H9 (cell line): ENCODE data around the gene KCNK1. TPM values are rescaled to one million over a fixed set of nuclear protein-coding genes. Genes with fewer than 3 reads are reported as not detected.

ENCODE experiments used
- DNase-seq: peaks from one replicate; pipeline ENCODE4 v3.0.0-alpha.2; 2017
- H2AFZ ChIP-seq: one replicate; pipeline ENCODE4 v1.6.1; 2013; ENCODE audit warnings: mild to moderate bottlenecking, low read length, control low read depth, moderate library complexity
- H2AK5ac ChIP-seq: 2 replicates; pipeline ENCODE4 v1.6.1; 2013; ENCODE audit warnings: low read length, control low read depth, mixed read lengths; ENCODE audit not compliant: insufficient read length
- H2BK120ac ChIP-seq: one replicate; pipeline ENCODE4 v1.6.1; 2013; ENCODE audit warnings: low read depth, mild to moderate bottlenecking, low read length, control low read depth, inconsistent platforms; ENCODE audit not compliant: poor library complexity, severe bottlenecking
- H2BK12ac ChIP-seq: 2 replicates; pipeline ENCODE4 v1.6.1; 2013; ENCODE audit warnings: low read length, control low read depth, mixed read lengths, low read depth; ENCODE audit not compliant: insufficient read length
- H2BK15ac ChIP-seq: 2 replicates; pipeline ENCODE4 v1.6.1; 2013; ENCODE audit warnings: low read depth, low read length, control low read depth
- H2BK20ac ChIP-seq: one replicate; pipeline ENCODE4 v1.6.1; 2013; ENCODE audit warnings: low read depth, mild to moderate bottlenecking, low read length, control low read depth, inconsistent platforms; ENCODE audit not compliant: poor library complexity, severe bottlenecking
- H2BK5ac ChIP-seq: 2 replicates; pipeline ENCODE4 v1.6.1; 2013; ENCODE audit warnings: low read length, control low read depth, mixed read lengths; ENCODE audit not compliant: insufficient read length
- H3K14ac ChIP-seq: 2 replicates; pipeline ENCODE4 v1.6.1; 2013; ENCODE audit warnings: low read length, control low read depth; ENCODE audit not compliant: insufficient read depth
- H3K18ac ChIP-seq: 2 replicates; pipeline ENCODE4 v1.6.1; 2013; ENCODE audit warnings: low read depth, mild to moderate bottlenecking, mixed read lengths, low read length, control low read depth; ENCODE audit not compliant: insufficient read length
- H3K23ac ChIP-seq: 2 replicates; pipeline ENCODE4 v1.6.1; 2013; ENCODE audit warnings: low read length, control low read depth, mixed read lengths, low read depth; ENCODE audit not compliant: insufficient read length
- H3K23me2 ChIP-seq: 2 replicates; pipeline ENCODE4 v1.6.1; 2013; ENCODE audit warnings: low read depth, mild to moderate bottlenecking, mixed read lengths, low read length, control low read depth; ENCODE audit not compliant: insufficient read length, poor library complexity, severe bottlenecking
- H3K27ac ChIP-seq: 2 replicates; pipeline ENCODE4 v1.5.1; 2013; ENCODE audit warnings: low read length, control low read depth, mixed read lengths, low read depth; ENCODE audit not compliant: insufficient read length
- H3K27me3 ChIP-seq: 2 replicates; pipeline ENCODE4 v1.6.1; 2013; ENCODE audit warnings: low read length, control low read depth, inconsistent platforms; ENCODE audit not compliant: insufficient read depth
- H3K4ac ChIP-seq: 2 replicates; pipeline ENCODE4 v1.6.1; 2013; ENCODE audit warnings: low read depth, mild to moderate bottlenecking, control low read depth, inconsistent platforms, low read length, moderate library complexity
- H3K4me1 ChIP-seq: 2 replicates; pipeline ENCODE4 v1.6.1; 2013; ENCODE audit warnings: low read length, control low read depth, inconsistent platforms; ENCODE audit not compliant: insufficient read depth
- H3K4me2 ChIP-seq: 2 replicates; pipeline ENCODE4 v1.6.1; 2013; ENCODE audit warnings: low read length, control low read depth, mixed read lengths; ENCODE audit not compliant: insufficient read length, insufficient read depth
- H3K56ac ChIP-seq: 2 replicates; pipeline ENCODE4 v1.6.1; 2013; ENCODE audit warnings: low read depth, mild to moderate bottlenecking, mixed read lengths, low read length, control low read depth; ENCODE audit not compliant: insufficient read length
- H3K79me1 ChIP-seq: 2 replicates; pipeline ENCODE4 v1.6.1; 2013; ENCODE audit warnings: low read depth, mild to moderate bottlenecking, moderate library complexity, low read length, control low read depth, inconsistent platforms; ENCODE audit not compliant: insufficient read depth, poor library complexity, severe bottlenecking
- H3K79me2 ChIP-seq: 2 replicates; pipeline ENCODE4 v1.6.1; 2013; ENCODE audit warnings: low read length, control low read depth, inconsistent platforms; ENCODE audit not compliant: insufficient read depth
- H3K9ac ChIP-seq: 2 replicates; pipeline ENCODE4 v1.6.1; 2013; ENCODE audit warnings: low read length, control low read depth, mixed read lengths; ENCODE audit not compliant: insufficient read length; ENCODE audit errors: extremely low read depth
- H3K9me3 ChIP-seq: one replicate; pipeline ENCODE4 v1.6.1; 2013; ENCODE audit warnings: low read depth, low read length, inconsistent platforms; ENCODE audit not compliant: control insufficient read depth
- H3T11ph ChIP-seq: one replicate; pipeline ENCODE4 v1.6.1; 2013; ENCODE audit warnings: mild to moderate bottlenecking, low read length, control low read depth, inconsistent platforms
- H4K20me1 ChIP-seq: one replicate; pipeline ENCODE4 v1.6.1; 2013; ENCODE audit not compliant: control insufficient read depth, insufficient read length, insufficient read depth
- H4K5ac ChIP-seq: 2 replicates; pipeline ENCODE4 v1.6.1; 2013; ENCODE audit warnings: low read depth, mild to moderate bottlenecking, mixed read lengths, low read length, control low read depth; ENCODE audit not compliant: insufficient read length
- H4K8ac ChIP-seq: replicated peaks from 2 replicates; pipeline ENCODE4 v1.6.1; 2013; ENCODE audit warnings: low read length, control low read depth, mixed read lengths, low read depth; ENCODE audit not compliant: insufficient read length
- H4K91ac ChIP-seq: 2 replicates; pipeline ENCODE4 v1.6.1; 2013; ENCODE audit warnings: low read depth, mild to moderate bottlenecking, moderate library complexity, mixed read lengths, low read length, control low read depth; ENCODE audit not compliant: insufficient read length
- H3K27ac Mint-ChIP-seq, 3 experiments: 2 replicates in 2 of 3; 3 replicates in 1 of 3; pipeline ENCODE4 v1.8.0; 2020 to 2021; ENCODE audit warnings: mixed read lengths in 3 of 3, mild to moderate bottlenecking in 1 of 3, moderate library complexity in 1 of 3
- H3K27me3 Mint-ChIP-seq: 2 replicates; pipeline ENCODE4 v1.8.0; 2021; ENCODE audit warnings: low read depth, mild to moderate bottlenecking, moderate library complexity, mixed read lengths
- H3K36me3 Mint-ChIP-seq, 3 experiments: 2 replicates in 2 of 3; 3 replicates in 1 of 3; pipeline ENCODE4 v1.8.0; 2020 to 2021; ENCODE audit warnings: low read depth in 3 of 3, mixed read lengths in 3 of 3; ENCODE audit not compliant: insufficient read depth in 1 of 3
- H3K4me1 Mint-ChIP-seq, 2 experiments: 2 replicates each; pipeline ENCODE4 v1.8.0; 2020; ENCODE audit warnings: mixed read lengths in 2 of 2
- H3K4me3 Mint-ChIP-seq, 2 experiments: 2 replicates in 1 of 2; 3 replicates in 1 of 2; pipeline ENCODE4 v1.8.0; 2020 to 2021; ENCODE audit warnings: mild to moderate bottlenecking in 2 of 2, mixed read lengths in 2 of 2, moderate library complexity in 1 of 2
- H3K9me3 Mint-ChIP-seq, 2 experiments: 2 replicates in 1 of 2; 3 replicates in 1 of 2; pipeline ENCODE4 v1.8.0; 2020; ENCODE audit warnings: mild to moderate bottlenecking in 2 of 2, mixed read lengths in 2 of 2, moderate library complexity in 1 of 2
- WGBS: extraction: QIAGEN DNeasy Blood & Tissue Kit; methylation state at CpG from one replicate; pipeline ENCODE4 v1.1.7; 2013; ENCODE audit warnings: missing lambda C conversion rate, low lambda C conversion rate, mixed read lengths; ENCODE audit not compliant: insufficient read length; ENCODE audit errors: extremely low coverage; 5-methylcytosine and 5-hydroxymethylcytosine counted together
- total RNA-seq: library from RNA; stranded (reverse); gene quantifications from 2 replicates; pipeline ENCODE4 v1.2.1, GENCODE V29; 2021
- TF ChIP-seq, protein P1 (sequence below): fragments of 200-600 bp; sonication (generic); conservative IDR thresholded peaks from 3 replicates; pipeline ENCODE4 v1.8.0; 2021; ENCODE audit warnings: antibody characterized with exemption, mild to moderate bottlenecking

KCNK1 gene
- total RNA-seq, 1 experiment from 2014 or later, result 9.9 TPM

DNA sequence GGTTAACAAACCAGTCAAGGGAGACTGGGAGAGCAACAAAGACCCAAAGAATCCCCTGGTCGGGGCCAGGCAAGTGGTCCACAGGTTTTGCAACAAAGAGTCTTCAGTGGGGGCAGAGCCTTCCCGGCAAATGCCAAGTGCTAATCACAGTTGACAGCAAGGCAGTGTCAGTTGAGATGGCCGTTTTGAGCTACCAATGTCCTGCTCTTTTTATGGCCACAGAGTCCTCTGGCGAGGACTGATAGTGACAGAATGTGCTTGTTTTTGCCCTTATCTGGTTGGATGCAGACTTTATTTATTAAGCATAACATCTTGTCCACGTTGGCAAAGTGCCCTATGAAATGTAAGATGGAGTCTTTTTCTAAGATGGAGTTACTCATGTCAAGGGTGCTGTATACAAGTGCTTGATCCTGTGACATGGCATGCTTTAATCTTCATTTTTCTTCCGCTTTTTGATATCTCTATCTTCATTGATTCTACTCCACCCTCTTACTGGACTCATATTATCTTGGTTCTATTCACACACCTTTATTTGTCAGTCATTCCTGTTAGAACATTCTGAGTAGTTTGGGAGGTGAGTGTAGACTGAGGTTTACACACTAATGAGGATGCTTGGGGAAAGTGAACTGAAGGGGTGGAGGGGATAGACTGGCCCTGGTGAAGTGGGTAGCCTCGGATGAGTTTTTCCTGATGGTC lies 51.8 kb downstream of the KCNK1 start:
- Mint-ChIP-seq H3K9me3 (no peaks in the 10 kb centered on the region), H3K27me3 (no peaks in the 10 kb centered on the region), H3K4me1 (peaks cover 6 to 11% of the 10 kb centered on the region in 2 experiments; a peak in 3 of 4 replicates), H3K27ac (no peak overlapping the region), H3K36me3 (peaks cover 12 to 21% (median 18%) of the 10 kb centered on the region in 3 experiments; a peak in 6 of 7 replicates), H3K4me3 (no peak overlapping the region)
- WGBS, result no CpG with 5 or more reads among the region's 7 CpGs
- no peak overlapping the region for H2BK120ac ChIP-seq
- no peak overlapping the region for H3K9ac ChIP-seq
- H3K27me3 ChIP-seq, result no peaks in the 10 kb centered on the region
- no peak overlapping the region for H3K4me2 ChIP-seq
- no peak overlapping the region for H3K56ac ChIP-seq
- no peaks in the 10 kb centered on the region for H3K79me1 ChIP-seq
- no peak overlapping the region for H3K18ac ChIP-seq
- H2BK5ac ChIP-seq, result no peak overlapping the region
- no peaks in the 10 kb centered on the region for H3K9me3 ChIP-seq
- no peaks in the 10 kb centered on the region for H3K4me1 ChIP-seq
- H3K23ac ChIP-seq, result no peak overlapping the region
- no peaks in the 10 kb centered on the region for H4K20me1 ChIP-seq
- no peaks in the 10 kb centered on the region for H3K23me2 ChIP-seq
- no peak overlapping the region for H3K27ac ChIP-seq
- no peak overlapping the region for H2AFZ ChIP-seq
- TF ChIP-seq, protein P1, sequence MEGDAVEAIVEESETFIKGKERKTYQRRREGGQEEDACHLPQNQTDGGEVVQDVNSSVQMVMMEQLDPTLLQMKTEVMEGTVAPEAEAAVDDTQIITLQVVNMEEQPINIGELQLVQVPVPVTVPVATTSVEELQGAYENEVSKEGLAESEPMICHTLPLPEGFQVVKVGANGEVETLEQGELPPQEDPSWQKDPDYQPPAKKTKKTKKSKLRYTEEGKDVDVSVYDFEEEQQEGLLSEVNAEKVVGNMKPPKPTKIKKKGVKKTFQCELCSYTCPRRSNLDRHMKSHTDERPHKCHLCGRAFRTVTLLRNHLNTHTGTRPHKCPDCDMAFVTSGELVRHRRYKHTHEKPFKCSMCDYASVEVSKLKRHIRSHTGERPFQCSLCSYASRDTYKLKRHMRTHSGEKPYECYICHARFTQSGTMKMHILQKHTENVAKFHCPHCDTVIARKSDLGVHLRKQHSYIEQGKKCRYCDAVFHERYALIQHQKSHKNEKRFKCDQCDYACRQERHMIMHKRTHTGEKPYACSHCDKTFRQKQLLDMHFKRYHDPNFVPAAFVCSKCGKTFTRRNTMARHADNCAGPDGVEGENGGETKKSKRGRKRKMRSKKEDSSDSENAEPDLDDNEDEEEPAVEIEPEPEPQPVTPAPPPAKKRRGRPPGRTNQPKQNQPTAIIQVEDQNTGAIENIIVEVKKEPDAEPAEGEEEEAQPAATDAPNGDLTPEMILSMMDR, result no peak
- H3K14ac ChIP-seq, result no peak overlapping the region
- no peaks in the 10 kb centered on the region for H3K79me2 ChIP-seq
- H2AK5ac ChIP-seq, result no peak overlapping the region
- H3T11ph ChIP-seq, result no peak overlapping the region
- no peak overlapping the region for H2BK15ac ChIP-seq
- no peak overlapping the region for H3K4ac ChIP-seq
- no peak overlapping the region for H4K8ac ChIP-seq
- no peak for DNase-seq
- no peak overlapping the region for H2BK12ac ChIP-seq
- no peak overlapping the region for H4K5ac ChIP-seq
- H4K91ac ChIP-seq, result no peak overlapping the region
- no peak overlapping the region for H2BK20ac ChIP-seq
